ENCODE results near the gene ARSG.

GRCh38 chr17:68437979-68438822 lies 146.9 kb downstream of the ARSG start:
- TF ChIP-seq TAF1 (IDR thresholded peaks at IDR 0.05; ENCODE audit: borderline replicate concordance, low read depth, low read length) (0 out of 2 replicates have a peak, but pooled peaks have one; percentile 44), POLR2A (IDR thresholded peaks at IDR 0.05; ENCODE audit: low read depth, low read length) (peak; percentile 50; the same call in 1 of the 2 replicates), POLR2AphosphoS5 (IDR thresholded peaks at IDR 0.05; ENCODE audit: low read depth, low read length) (no peak)
